Mesendoderm (in vitro differentiated cells): ENCODE results near the gene GPR171.

ENCODE experiments used
- DNase-seq: peaks from one replicate; pipeline ENCODE4 v3.0.0; 2013
- H2AK5ac ChIP-seq: 2 replicates; pipeline ENCODE4 v1.6.1; 2013; ENCODE audit warnings: low read length, inconsistent platforms
- H2BK120ac ChIP-seq: 2 replicates; pipeline ENCODE4 v1.6.1; 2013; ENCODE audit warnings: low read depth, mild to moderate bottlenecking, low read length, moderate library complexity, mixed read lengths
- H2BK15ac ChIP-seq: replicated peaks from 2 replicates; pipeline ENCODE4 v1.6.1; 2013; ENCODE audit warnings: low read depth, mild to moderate bottlenecking, moderate library complexity
- H2BK5ac ChIP-seq: 2 replicates; pipeline ENCODE4 v1.6.1; 2013; ENCODE audit warnings: low read length, inconsistent platforms
- H3K18ac ChIP-seq: 2 replicates; pipeline ENCODE4 v1.6.1; 2013; ENCODE audit warnings: mild to moderate bottlenecking, low read length, mixed read lengths
- H3K23ac ChIP-seq: one replicate; pipeline ENCODE4 v1.6.1; 2013; ENCODE audit warnings: low read length
- H3K27ac ChIP-seq: 2 replicates; pipeline ENCODE4 v1.5.1; 2013; ENCODE audit warnings: low read depth, mild to moderate bottlenecking, inconsistent platforms, low read length, moderate library complexity
- H3K27me3 ChIP-seq: 2 replicates; pipeline ENCODE4 v1.6.1; 2013; ENCODE audit warnings: low read length, control low read depth, mild to moderate bottlenecking, inconsistent platforms; ENCODE audit not compliant: insufficient read depth, poor library complexity
- H3K36me3 ChIP-seq: 2 replicates; pipeline ENCODE4 v1.6.1; 2013; ENCODE audit warnings: low read length, inconsistent platforms; ENCODE audit not compliant: control insufficient read depth, insufficient read depth
- H3K4ac ChIP-seq: one replicate; pipeline ENCODE4 v1.6.1; 2013; ENCODE audit warnings: low read depth, mild to moderate bottlenecking, low read length, moderate library complexity
- H3K4me1 ChIP-seq: 2 replicates; pipeline ENCODE4 v1.6.1; 2013; ENCODE audit warnings: low read depth, low read length, inconsistent platforms; ENCODE audit not compliant: control insufficient read depth
- H3K4me2 ChIP-seq: 2 replicates; pipeline ENCODE4 v1.6.1; 2013; ENCODE audit warnings: low read length
- H3K4me3 ChIP-seq: 2 replicates; pipeline ENCODE4 v1.5.1; 2013; ENCODE audit warnings: mild to moderate bottlenecking, low read length
- H3K56ac ChIP-seq: one replicate; pipeline ENCODE4 v1.6.1; 2013; ENCODE audit warnings: low read length
- H3K79me1 ChIP-seq: 2 replicates; pipeline ENCODE4 v1.6.1; 2013; ENCODE audit warnings: low read length, inconsistent platforms
- H3K79me2 ChIP-seq: 2 replicates; pipeline ENCODE4 v1.6.1; 2013; ENCODE audit warnings: mild to moderate bottlenecking, low read length; ENCODE audit not compliant: control insufficient read depth, insufficient read depth
- H3K9ac ChIP-seq: 2 replicates; pipeline ENCODE4 v1.6.1; 2013; ENCODE audit warnings: low read length, inconsistent platforms
- H4K5ac ChIP-seq: one replicate; pipeline ENCODE4 v1.6.1; 2013; ENCODE audit warnings: low read length
- H4K8ac ChIP-seq: one replicate; pipeline ENCODE4 v1.6.1; 2013; ENCODE audit warnings: low read depth, mild to moderate bottlenecking, control low read depth, low read length, moderate library complexity
- WGBS: extraction: QIAGEN DNeasy Blood & Tissue Kit; methylation state at CpG from one replicate; pipeline ENCODE4 v1.1.7; 2013; ENCODE audit warnings: low lambda C conversion rate, missing lambda C conversion rate; ENCODE audit not compliant: insufficient coverage; ENCODE audit errors: extremely low coverage; 5-methylcytosine and 5-hydroxymethylcytosine counted together

GPR171 gene

GRCh38 chr3:151182349-151183079 is 20.5 kb downstream of the GPR171 start:
- no CpG with 5 or more reads among the region's 5 CpGs for WGBS
- no peaks in the 10 kb centered on the region for H3K36me3 ChIP-seq
- H2BK15ac ChIP-seq: no peak overlapping the region
- H3K56ac ChIP-seq: no peak overlapping the region
- H2BK120ac ChIP-seq: no peak overlapping the region
- H3K79me1 ChIP-seq: no peaks in the 10 kb centered on the region
- no peak overlapping the region for H3K4me2 ChIP-seq
- no peak overlapping the region for H3K23ac ChIP-seq
- no peak for DNase-seq
- no peak overlapping the region for H4K8ac ChIP-seq
- no peak overlapping the region for H3K27ac ChIP-seq
- H3K9ac ChIP-seq: no peak overlapping the region
- H2BK5ac ChIP-seq: no peak overlapping the region
- no peak overlapping the region for H3K18ac ChIP-seq
- no peaks in the 10 kb centered on the region for H3K79me2 ChIP-seq
- no peak overlapping the region for H3K4me3 ChIP-seq
- H4K5ac ChIP-seq: no peak overlapping the region
- H2AK5ac ChIP-seq: no peak overlapping the region
- no peaks in the 10 kb centered on the region for H3K27me3 ChIP-seq
- no peak overlapping the region for H3K4ac ChIP-seq
- H3K4me1 ChIP-seq: no peaks in the 10 kb centered on the region

GRCh38 chr3:151178208-151178845 is 24.7 kb downstream of the GPR171 start:
- DNase-seq: no peak
- Histone ChIP-seq H2BK15ac (no peak overlapping the region), H2AK5ac (no peak overlapping the region), H2BK5ac (no peak overlapping the region), H3K56ac (no peak overlapping the region), H2BK120ac (no peak overlapping the region), H3K79me1 (no peaks in the 10 kb centered on the region), H3K79me2 (no peaks in the 10 kb centered on the region), H3K4ac (no peak overlapping the region), H3K36me3 (no peaks in the 10 kb centered on the region), H3K18ac (no peak overlapping the region), H4K5ac (no peak overlapping the region), H3K27me3 (no peaks in the 10 kb centered on the region), H4K8ac (no peak overlapping the region), H3K9ac (no peak overlapping the region), H3K4me2 (no peak overlapping the region), H3K4me1 (no peaks in the 10 kb centered on the region), H3K4me3 (no peak overlapping the region), H3K27ac (no peak overlapping the region), H3K23ac (no peak overlapping the region)
- no CpG with 5 or more reads among the region's 2 CpGs for WGBS

GRCh38 chr3:151175952-151176351 is 27.1 kb downstream of the GPR171 start:
- Histone ChIP-seq H2BK120ac (no peak overlapping the region), H4K5ac (no peak overlapping the region), H3K79me2 (no peaks in the 10 kb centered on the region), H3K4me3 (no peak overlapping the region), H3K36me3 (no peaks in the 10 kb centered on the region), H2AK5ac (no peak overlapping the region), H2BK5ac (no peak overlapping the region), H3K27me3 (no peaks in the 10 kb centered on the region), H3K56ac (no peak overlapping the region), H3K23ac (no peak overlapping the region), H3K4me2 (no peak overlapping the region), H3K79me1 (no peaks in the 10 kb centered on the region), H4K8ac (no peak overlapping the region), H3K9ac (no peak overlapping the region), H3K4me1 (no peaks in the 10 kb centered on the region), H3K18ac (no peak overlapping the region), H3K27ac (no peak overlapping the region), H3K4ac (no peak overlapping the region), H2BK15ac (no peak overlapping the region)
- no CpG with 5 or more reads among the region's 2 CpGs for WGBS
- DNase-seq: no peak

GRCh38 chr3:151174351-151174750 is 28.7 kb downstream of the GPR171 start:
- Histone ChIP-seq H3K4me3 (no peak overlapping the region), H4K8ac (no peak overlapping the region), H3K18ac (no peak overlapping the region), H2BK5ac (no peak overlapping the region), H3K9ac (no peak overlapping the region), H3K36me3 (no peaks in the 10 kb centered on the region), H3K79me1 (no peaks in the 10 kb centered on the region), H2BK15ac (no peak overlapping the region), H3K56ac (no peak overlapping the region), H3K23ac (no peak overlapping the region), H3K4me2 (no peak overlapping the region), H3K4me1 (no peaks in the 10 kb centered on the region), H2AK5ac (no peak overlapping the region), H3K27me3 (no peaks in the 10 kb centered on the region), H3K27ac (no peak overlapping the region), H3K4ac (no peak overlapping the region), H4K5ac (no peak overlapping the region), H3K79me2 (no peaks in the 10 kb centered on the region), H2BK120ac (no peak overlapping the region)
- no CpG with 5 or more reads among the region's 2 CpGs for WGBS
- DNase-seq: no peak

- Histone ChIP-seq H2BK15ac (no peak overlapping the region), H3K79me1 (no peaks in the 10 kb centered on the region), H2AK5ac (no peak overlapping the region), H3K79me2 (no peaks in the 10 kb centered on the region), H3K4me2 (no peak overlapping the region), H3K4me1 (no peaks in the 10 kb centered on the region), H3K27ac (no peak overlapping the region), H4K5ac (no peak overlapping the region), H3K4me3 (no peak overlapping the region), H2BK120ac (no peak overlapping the region), H2BK5ac (no peak overlapping the region), H3K9ac (no peak overlapping the region), H4K8ac (no peak overlapping the region), H3K4ac (no peak overlapping the region), H3K27me3 (no peaks in the 10 kb centered on the region), H3K36me3 (no peaks in the 10 kb centered on the region), H3K18ac (no peak overlapping the region), H3K23ac (no peak overlapping the region), H3K56ac (no peak overlapping the region)
- no peak for DNase-seq
- WGBS: no CpG with 5 or more reads among the region's 5 CpGs
These were observed 31.8 kb downstream of the GPR171 start for GRCh38 chr3:151171145-151171757.
